Smooth muscle cell (in vitro differentiated cells): ENCODE data around the gene FAM20C. TPM values are rescaled to one million over a fixed set of nuclear protein-coding genes. Genes with fewer than 3 reads are reported as not detected.
A peak's percentile ranks its signal among the peaks of the same experiment; 100 is the strongest.

Source experiments
- DNase-seq: peaks from one replicate; lab custom pipeline; 2025; ENCODE audit not compliant: unreplicated experiment; lab: John Stamatoyannopoulos, UW
- H2AFZ ChIP-seq: fragments of 200-600 bp; sonication (generic); 2 replicates; pipeline ENCODE4 v1.6.0; 2016; ENCODE audit warnings: antibody characterized with exemption, low read depth, mild to moderate bottlenecking
- H3F3A ChIP-seq: fragments of 200-600 bp; sonication (generic); 2 replicates; pipeline ENCODE4 v1.6.0; 2017; ENCODE audit warnings: antibody characterized with exemption, low read depth
- H3K27ac ChIP-seq: fragments of 200-600 bp; sonication (generic); 2 replicates; pipeline ENCODE4 v1.5.1; 2016; ENCODE audit warnings: low read depth, mild to moderate bottlenecking
- H3K27me3 ChIP-seq: fragments of 200-600 bp; sonication (generic); 2 replicates; pipeline ENCODE4 v1.6.1; 2016; ENCODE audit warnings: low read depth, mild to moderate bottlenecking
- H3K36me3 ChIP-seq: fragments of 200-600 bp; sonication (generic); 2 replicates; pipeline ENCODE4 v1.5.1; 2016; ENCODE audit warnings: low read depth
- H3K4me1 ChIP-seq: fragments of 200-600 bp; sonication (generic); 2 replicates; pipeline ENCODE4 v1.5.1; 2016; ENCODE audit warnings: low read depth
- H3K4me2 ChIP-seq: fragments of 200-600 bp; sonication (generic); 2 replicates; pipeline ENCODE4 v1.6.0; 2016; ENCODE audit warnings: mild to moderate bottlenecking
- H3K4me3 ChIP-seq: fragments of 200-600 bp; sonication (generic); 2 replicates; pipeline ENCODE4 v1.5.1; 2016; ENCODE audit warnings: mild to moderate bottlenecking
- H3K79me2 ChIP-seq: fragments of 200-600 bp; sonication (generic); 2 replicates; pipeline ENCODE4 v1.6.0; 2016; ENCODE audit warnings: low read depth, mild to moderate bottlenecking
- H3K9ac ChIP-seq: fragments of 200-600 bp; sonication (generic); 2 replicates; pipeline ENCODE4 v1.6.0; 2016; ENCODE audit warnings: low read depth
- H3K9me3 ChIP-seq: fragments of 200-600 bp; sonication (generic); replicated peaks from 2 replicates; pipeline ENCODE4 v1.5.1; 2016; ENCODE audit warnings: low read depth
- H4K20me1 ChIP-seq: fragments of 200-600 bp; sonication (generic); 2 replicates; pipeline ENCODE4 v1.6.0; 2016; ENCODE audit warnings: low read depth
- WGBS: methylation state at CpG from one replicate; pipeline ENCODE4 v1.1.7; 2016; ENCODE audit warnings: low lambda C conversion rate; 5-methylcytosine and 5-hydroxymethylcytosine counted together
- polyA plus RNA-seq: library from polyadenylated mRNA; unstranded; fragments of >200 nt; fragmentation: Nextera tagmentation; extraction: Ambion mirVana; gene quantifications from 2 replicates; pipeline ENCODE4 v1.2.1, GENCODE V29; 2016
- total RNA-seq: library from RNA; depleted of rRNA; stranded (reverse); fragments of >200 nt; gene quantifications from 2 replicates; pipeline ENCODE4 v1.2.3, GENCODE V29; 2014
- TF ChIP-seq, protein P1 (sequence below): fragments of 200-600 bp; sonication (generic); IDR thresholded peaks from 2 replicates; pipeline ENCODE4 v1.5.1; 2017; ENCODE audit warnings: borderline replicate concordance, mild to moderate bottlenecking, antibody characterized with exemption; ENCODE audit not compliant: insufficient read depth, poor library complexity, severe bottlenecking

Gene FAM20C
- total and polyA plus RNA-seq, 2 experiments from 2014 or later = 5.6 to 6.2 TPM

DNA sequence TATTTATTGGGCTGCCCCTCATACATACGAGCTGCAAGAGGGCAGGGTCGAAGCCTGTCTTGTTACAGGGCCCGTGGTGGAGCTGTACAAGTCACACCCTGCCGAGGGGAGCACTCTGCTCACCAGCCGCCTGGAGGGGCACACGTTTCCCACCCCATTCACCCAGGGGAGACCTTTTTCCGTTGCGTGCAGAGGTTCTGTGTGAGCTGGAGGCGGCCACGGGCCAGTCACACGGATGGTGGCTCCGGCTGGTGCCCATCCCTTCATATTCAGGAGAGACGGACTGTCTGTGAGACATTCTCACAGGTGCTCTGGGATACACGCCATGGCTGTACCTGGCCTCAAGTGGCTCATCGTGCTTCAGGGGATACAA, 47.9 kb upstream of the FAM20C start:
- Histone ChIP-seq H3K9ac (no peak overlapping the region), H3K4me2 (no peak overlapping the region), H3K4me3 (no peak overlapping the region), H3K9me3 (no peaks in the 10 kb centered on the region), H3K27me3 (no peaks in the 10 kb centered on the region), H2AFZ (no peak overlapping the region), H3K36me3 (no peaks in the 10 kb centered on the region), H4K20me1 (no peaks in the 10 kb centered on the region), H3K4me1 (peaks cover 7% of the 10 kb centered on the region), H3K79me2 (no peaks in the 10 kb centered on the region), H3F3A (no peaks in the 10 kb centered on the region), H3K27ac (no peak overlapping the region)
- DNase-seq = no peak
- TF ChIP-seq, protein P1, sequence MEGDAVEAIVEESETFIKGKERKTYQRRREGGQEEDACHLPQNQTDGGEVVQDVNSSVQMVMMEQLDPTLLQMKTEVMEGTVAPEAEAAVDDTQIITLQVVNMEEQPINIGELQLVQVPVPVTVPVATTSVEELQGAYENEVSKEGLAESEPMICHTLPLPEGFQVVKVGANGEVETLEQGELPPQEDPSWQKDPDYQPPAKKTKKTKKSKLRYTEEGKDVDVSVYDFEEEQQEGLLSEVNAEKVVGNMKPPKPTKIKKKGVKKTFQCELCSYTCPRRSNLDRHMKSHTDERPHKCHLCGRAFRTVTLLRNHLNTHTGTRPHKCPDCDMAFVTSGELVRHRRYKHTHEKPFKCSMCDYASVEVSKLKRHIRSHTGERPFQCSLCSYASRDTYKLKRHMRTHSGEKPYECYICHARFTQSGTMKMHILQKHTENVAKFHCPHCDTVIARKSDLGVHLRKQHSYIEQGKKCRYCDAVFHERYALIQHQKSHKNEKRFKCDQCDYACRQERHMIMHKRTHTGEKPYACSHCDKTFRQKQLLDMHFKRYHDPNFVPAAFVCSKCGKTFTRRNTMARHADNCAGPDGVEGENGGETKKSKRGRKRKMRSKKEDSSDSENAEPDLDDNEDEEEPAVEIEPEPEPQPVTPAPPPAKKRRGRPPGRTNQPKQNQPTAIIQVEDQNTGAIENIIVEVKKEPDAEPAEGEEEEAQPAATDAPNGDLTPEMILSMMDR = no peak
- 92% methylated on average over 15 of the region's 15 CpGs for WGBS

DNA sequence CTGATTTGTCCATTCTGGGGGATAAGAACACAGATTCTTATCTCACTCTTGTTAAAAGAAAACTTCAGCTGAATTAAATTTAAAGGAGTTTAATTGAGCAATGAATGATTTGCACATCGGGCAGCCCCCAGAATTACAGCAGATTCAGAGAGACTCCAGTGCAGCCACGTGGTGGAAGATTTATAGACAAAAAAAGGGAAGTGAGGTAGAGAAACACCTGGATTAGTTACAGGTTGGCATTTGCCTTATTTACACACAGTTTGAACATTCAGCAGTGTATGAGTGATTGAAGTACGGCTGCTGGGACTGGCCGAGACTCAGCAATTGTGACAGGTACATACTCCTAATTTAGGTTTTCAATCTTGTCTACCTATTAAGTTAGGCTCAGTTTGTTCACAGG, 46.5 kb upstream of the FAM20C start:
- Histone ChIP-seq H3K9ac (no peak overlapping the region), H3F3A (no peaks in the 10 kb centered on the region), H3K27ac (no peak overlapping the region), H3K27me3 (no peaks in the 10 kb centered on the region), H3K4me2 (no peak overlapping the region), H3K4me3 (no peak overlapping the region), H4K20me1 (no peaks in the 10 kb centered on the region), H3K36me3 (no peaks in the 10 kb centered on the region), H3K79me2 (no peaks in the 10 kb centered on the region), H3K9me3 (no peaks in the 10 kb centered on the region), H3K4me1 (peaks cover 7% of the 10 kb centered on the region), H2AFZ (no peak overlapping the region)
- TF ChIP-seq, protein P1 = no peak
- DNase-seq = no peak
- 95% methylated on average over 4 of the region's 4 CpGs for WGBS

DNA sequence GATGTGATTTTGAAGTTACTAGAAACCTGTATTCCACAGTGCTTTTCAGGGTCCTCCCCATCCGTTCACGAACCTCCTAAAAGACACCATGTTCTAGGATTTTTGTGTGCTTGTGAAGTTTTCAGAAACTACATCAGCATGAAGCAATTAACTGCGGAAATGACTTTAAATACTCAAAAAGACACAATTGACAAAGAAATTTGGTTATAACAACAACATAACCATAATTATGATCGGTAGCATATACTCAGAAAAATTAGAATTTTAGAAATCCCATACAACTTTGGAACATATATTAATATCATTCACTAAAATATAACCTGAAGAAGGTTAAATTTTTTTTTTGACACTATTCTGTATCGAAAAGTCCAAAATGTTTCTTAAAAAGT, 43.8 kb upstream of the FAM20C start:
- TF ChIP-seq, protein P1 = no peak
- DNase-seq = no peak
- H3F3A ChIP-seq = no peaks in the 10 kb centered on the region
- H3K9me3 ChIP-seq = no peaks in the 10 kb centered on the region
- H3K4me1 ChIP-seq = peaks cover 7% of the 10 kb centered on the region
- peak overlapping the region; percentile 87 for H3K9ac ChIP-seq
- WGBS = 75% methylated on average over 5 of the region's 5 CpGs
- H3K4me3 ChIP-seq = peak overlapping the region; percentile 90
- H3K79me2 ChIP-seq = no peaks in the 10 kb centered on the region
- no peaks in the 10 kb centered on the region for H3K27me3 ChIP-seq
- H4K20me1 ChIP-seq = no peaks in the 10 kb centered on the region
- peak overlapping the region; percentile 62 for H3K27ac ChIP-seq
- H3K36me3 ChIP-seq = no peaks in the 10 kb centered on the region
- peak overlapping the region; percentile 98 for H3K4me2 ChIP-seq
- H2AFZ ChIP-seq = peak overlapping the region; percentile 98

DNA sequence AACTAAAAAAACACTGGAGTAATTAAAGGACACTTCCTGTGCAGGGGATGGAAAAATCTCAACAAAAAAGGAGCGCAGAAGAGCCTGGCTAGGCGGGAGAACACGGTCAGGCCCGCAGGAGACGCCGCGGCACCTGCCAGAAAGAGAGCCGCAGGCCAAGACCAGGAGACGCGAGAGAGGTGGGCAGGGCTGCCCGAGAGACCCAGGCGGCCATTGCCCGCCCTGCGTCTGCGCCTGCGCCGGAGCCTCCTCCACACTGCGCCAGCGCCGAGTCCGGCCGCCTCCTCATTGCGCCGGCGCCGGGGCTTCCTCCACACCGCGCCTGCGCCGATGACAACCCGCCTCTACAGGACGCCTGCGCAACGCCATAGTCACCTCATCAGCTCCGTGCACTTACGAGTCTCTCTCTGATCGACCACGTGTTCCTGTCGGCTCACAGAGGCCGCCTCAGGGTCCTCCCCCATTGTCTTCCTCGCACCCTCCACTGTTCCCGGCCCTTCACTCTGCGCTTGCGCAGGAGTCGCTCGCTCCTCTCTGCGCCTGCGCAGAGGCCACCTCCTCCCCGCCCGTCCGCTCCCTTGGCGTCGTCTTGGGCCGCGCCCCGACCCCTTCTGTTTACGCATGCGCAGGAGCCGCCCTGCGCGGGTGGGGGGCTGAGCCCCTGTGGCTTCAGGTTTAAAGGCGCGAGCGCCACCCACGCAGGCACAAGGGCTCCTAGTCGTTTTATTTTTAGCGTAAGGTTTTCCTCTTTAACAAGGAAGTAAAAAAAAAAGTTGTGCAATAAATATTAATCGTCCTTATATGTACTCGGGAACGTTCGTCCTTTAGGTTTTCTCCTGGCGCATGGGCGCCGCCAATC, 43.2 kb upstream of the FAM20C start:
- TF ChIP-seq, protein P1 = no peak
- H3K9me3 ChIP-seq = no peaks in the 10 kb centered on the region
- 4% methylated on average over 74 of the region's 74 CpGs for WGBS
- peak overlapping the region; percentile 90 for H3K4me3 ChIP-seq
- no peaks in the 10 kb centered on the region for H4K20me1 ChIP-seq
- peak overlapping the region; percentile 98 for H2AFZ ChIP-seq
- H3K27ac ChIP-seq = peak overlapping the region; percentile 62
- no peaks in the 10 kb centered on the region for H3K27me3 ChIP-seq
- peak overlapping the region; percentile 98 for H3K4me2 ChIP-seq
- no peaks in the 10 kb centered on the region for H3F3A ChIP-seq
- peaks cover 7% of the 10 kb centered on the region for H3K4me1 ChIP-seq
- peak; percentile 100 for DNase-seq
- H3K79me2 ChIP-seq = no peaks in the 10 kb centered on the region
- H3K36me3 ChIP-seq = no peaks in the 10 kb centered on the region
- H3K9ac ChIP-seq = peak overlapping the region; percentile 87
